RPMI7951 (cell line): ENCODE data around the gene ALPK1. TPM values are rescaled to one million over a fixed set of nuclear protein-coding genes. Genes with fewer than 3 reads are reported as not detected.

ENCODE experiments used
- DNase-seq: peaks from one replicate; pipeline ENCODE4 v3.0.0-alpha.2; 2012; ENCODE audit warnings: low read depth
- total RNA-seq: library from RNA; depleted of rRNA; stranded (reverse); fragments of >200 nt; shearing (Covaris generic); gene quantifications from 2 replicates; pipeline ENCODE4 v1.2.3, GENCODE V29; 2014

The ALPK1 gene
- total RNA-seq, 1 experiment from 2014 or later, result 8.5 TPM

GRCh38 chr4:112327965-112328733 is 31.0 kb downstream of the ALPK1 start:
- DNase-seq, result peak; percentile 49

- DNase-seq, result no peak
These were observed 31.6 kb downstream of the ALPK1 start for GRCh38 chr4:112328734-112329130.

DNA sequence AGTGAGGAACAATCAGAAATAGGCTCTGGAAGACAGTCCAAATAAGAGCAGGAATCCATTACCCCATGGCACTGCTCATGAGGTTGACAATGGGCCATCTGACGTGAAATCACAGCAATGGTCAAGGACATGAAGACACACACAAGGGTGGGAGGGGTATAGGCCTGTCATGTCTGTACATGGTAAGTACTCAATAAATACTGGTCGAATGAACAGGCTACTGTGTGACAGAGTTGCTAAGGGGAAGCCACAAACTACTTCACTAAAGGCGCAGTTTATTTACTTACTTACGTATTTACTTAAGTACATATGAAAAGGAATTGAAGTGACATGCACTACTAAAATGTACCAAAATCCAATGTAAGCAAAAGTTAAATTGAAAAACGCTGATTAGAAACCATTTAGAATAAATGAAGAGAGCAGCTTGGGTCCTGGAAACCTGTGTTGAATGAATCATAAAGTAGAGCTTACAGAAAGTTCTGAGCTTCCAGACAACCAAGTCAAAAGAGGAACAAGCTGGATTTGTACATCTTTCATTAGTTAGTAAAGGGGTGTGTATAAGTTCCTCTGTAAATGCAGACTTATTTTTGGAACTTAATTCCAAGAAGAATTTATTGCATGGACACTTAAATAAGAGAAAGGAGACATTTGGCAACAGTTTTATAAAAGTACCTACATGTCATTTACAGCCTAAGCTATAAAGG is 32.7 kb downstream of the ALPK1 start:
- DNase-seq, result no peak

GRCh38 chr4:112330921-112331320 is 33.8 kb downstream of the ALPK1 start:
- DNase-seq, result no peak

DNA sequence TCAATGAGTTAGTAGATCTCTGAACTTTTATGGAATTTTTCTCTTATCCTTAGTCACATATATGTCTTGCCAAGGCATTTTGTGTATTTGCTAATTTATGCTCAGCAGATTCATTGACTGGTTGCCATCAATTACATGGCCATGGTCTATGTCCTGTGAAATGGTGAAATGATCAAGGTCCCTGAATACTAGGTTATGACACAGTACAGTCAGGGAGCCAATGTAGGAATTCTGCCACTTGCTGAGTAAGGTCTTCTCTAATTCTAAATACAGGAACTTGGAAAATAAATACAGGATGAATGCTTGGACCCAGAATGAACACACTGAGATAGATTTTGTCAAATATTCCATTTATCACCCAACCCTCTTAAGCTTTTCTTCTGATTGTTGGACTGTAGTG is 35.2 kb downstream of the ALPK1 start:
- no peak for DNase-seq

GRCh38 chr4:112340023-112340422 is 42.9 kb downstream of the ALPK1 start:
- DNase-seq, result no peak

- DNase-seq, result no peak
These were observed 43.9 kb downstream of the ALPK1 start for GRCh38 chr4:112341033-112341432.

DNA sequence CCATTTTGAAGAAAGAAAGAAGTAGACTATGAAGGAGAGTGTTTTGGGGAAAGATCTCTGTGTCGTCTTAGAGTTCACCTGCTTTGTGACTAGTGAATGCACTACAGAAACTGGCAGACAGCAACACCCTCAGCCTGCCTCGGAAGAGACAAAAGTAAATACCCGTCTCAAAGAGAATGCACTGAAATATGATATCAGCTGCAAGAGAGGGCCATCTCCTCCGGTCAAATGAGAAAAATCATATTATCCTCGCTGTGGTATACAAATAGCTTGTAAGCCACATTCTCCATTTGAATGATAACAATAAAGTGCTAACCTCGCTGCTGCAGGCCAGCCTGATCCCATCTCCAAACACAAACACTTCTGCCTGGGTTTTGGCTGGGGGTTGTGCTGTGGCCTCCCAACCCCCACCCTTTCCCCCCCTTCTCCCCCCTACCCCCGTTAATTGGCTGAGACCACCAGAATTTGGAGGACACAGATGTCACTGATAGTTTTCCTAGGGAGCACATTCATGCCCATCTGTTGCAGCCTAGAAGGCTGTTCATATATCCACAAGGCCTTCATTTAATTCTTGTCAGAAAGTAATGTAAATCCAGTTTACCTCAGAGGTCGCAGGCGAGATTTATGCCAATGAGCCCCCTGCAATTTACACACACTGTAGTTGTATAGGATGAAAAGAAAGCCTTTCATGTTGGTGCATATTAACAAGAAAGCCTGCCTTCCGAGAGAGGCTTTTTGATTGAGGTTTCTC is 46.3 kb downstream of the ALPK1 start:
- DNase-seq, result no peak

GRCh38 chr4:112348488-112349158 is 51.5 kb downstream of the ALPK1 start:
- peak; percentile 90 for DNase-seq

DNA sequence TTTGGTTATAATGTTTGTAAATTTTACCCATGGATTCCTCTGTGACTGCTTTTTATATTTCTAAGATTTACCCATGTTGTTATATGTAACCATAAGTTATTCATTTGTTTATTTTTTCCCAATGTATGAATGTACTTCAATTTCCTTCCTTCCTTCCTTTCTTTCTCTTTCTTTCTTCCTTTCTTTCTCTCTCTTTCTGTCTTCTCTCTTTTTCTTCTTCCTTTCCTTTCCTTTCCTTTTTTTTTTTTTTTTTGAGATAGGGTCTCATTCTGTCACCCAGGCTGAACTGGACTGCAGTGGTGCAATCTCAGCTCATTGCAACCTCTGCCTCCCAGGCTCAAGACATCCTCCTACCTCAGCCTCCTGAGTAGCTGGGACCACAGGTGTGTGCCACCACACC is 55.6 kb downstream of the ALPK1 start:
- no peak for DNase-seq

GRCh38 chr4:112355662-112356061 is 58.5 kb downstream of the ALPK1 start:
- no peak for DNase-seq

- DNase-seq, result no peak
These were observed 60.3 kb downstream of the ALPK1 start for GRCh38 chr4:112357453-112357852.

- no peak for DNase-seq
These were observed 60.7 kb downstream of the ALPK1 start for GRCh38 chr4:112357897-112358296.

- DNase-seq, result no peak
These were observed 61.2 kb downstream of the ALPK1 start for GRCh38 chr4:112358415-112358814.

DNA sequence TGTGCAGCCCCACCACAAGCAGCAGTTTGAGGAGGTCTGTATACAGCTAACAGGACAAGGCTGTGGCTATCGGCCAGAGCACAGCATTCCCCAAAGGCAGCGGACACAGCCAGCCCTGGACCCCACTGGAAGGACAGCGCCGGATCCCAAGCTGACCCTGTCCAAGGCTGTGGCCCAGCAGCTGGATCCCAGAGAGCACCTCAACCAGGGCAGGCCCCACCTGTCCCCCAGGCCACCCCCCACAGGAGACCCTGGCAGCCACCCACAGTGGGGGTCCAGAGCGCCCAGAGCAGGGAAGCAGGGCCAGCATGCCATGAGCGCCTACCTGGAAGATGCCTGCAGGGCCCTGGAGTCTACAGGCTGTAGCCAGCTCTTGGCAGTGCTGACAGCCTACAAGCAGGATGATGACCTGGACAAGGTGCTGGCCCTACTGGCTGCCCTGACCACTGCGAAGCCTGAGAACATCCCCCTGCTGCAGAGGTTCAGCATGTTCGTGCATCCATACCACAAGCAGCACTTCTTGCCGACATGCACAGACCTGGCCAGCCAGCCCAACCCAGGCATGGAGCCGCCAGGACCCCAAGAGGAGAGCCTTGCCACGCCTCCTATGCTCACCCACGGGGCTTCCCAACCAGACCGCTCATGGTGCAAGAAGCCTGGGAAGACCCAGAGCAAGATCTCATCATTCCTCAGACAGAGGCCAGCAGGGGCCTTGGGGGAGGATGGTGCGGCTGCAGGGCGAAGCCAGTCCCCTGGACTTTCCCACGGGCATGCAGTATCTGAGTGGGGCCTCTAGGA is 62.0 kb downstream of the ALPK1 start:
- DNase-seq, result no peak

DNA sequence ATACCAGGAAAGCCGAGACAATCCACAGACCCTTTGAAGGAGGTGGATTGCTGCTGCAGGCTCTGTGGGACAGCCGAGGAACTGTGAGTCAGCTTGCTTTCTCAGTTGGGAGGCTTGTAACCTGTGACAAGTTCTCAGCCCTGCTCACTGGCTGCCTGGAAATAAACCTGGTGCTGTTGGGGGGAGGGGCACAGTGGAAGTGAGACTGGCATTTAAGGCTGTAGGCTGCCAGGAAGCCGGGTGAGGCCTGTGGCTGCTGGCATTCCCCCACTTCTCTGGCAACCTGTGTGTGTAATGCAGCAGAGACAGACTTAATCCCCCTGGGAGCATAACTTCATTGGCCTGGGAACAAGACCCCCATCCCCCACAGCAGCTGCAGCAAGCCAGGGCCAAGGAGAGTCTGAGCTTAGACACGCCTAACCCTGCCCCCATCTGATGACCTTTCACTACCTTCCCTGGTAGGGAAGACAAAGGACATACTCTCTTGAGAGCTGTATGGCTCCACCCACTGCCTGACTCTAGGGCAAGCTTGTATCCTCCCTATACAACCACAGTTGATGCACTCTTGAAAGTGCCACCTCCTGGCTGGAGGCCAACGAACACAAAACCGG is 64.1 kb downstream of the ALPK1 start:
- peak; percentile 5 for DNase-seq

- peak; percentile 2 for DNase-seq
These were observed 73.3 kb downstream of the ALPK1 start for GRCh38 chr4:112370466-112370865.

- no peak for DNase-seq
These were observed 74.2 kb downstream of the ALPK1 start for GRCh38 chr4:112371361-112371760.

DNA sequence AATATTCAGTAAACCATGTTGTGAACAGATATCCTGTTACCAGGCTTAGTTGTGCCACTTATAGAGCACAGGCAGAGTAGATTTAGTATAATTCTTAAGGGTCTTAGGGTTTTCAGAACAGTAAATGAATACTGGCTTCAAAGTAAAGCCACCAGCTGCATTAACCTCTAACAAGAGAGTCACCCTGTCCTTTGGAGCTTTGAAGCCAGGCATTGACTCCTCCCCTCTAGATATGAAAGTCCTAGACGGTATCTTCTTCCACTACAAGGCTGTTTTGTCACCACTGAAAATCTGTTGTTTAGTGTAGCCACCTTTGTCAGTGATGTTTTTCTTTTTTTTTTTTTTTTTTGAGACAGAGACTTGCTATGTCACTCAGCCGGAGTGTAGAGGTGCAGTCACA is 77.7 kb downstream of the ALPK1 start:
- DNase-seq, result no peak

- no peak for DNase-seq
These were observed 80.0 kb downstream of the ALPK1 start for GRCh38 chr4:112377171-112377570.
